WTC11 (cell line): ENCODE results near the gene WLS.

Source experiments
- CTCF ChIP-seq: fragments of 200-600 bp; IDR thresholded peaks from 2 replicates; pipeline ENCODE4 v1.8.0; 2022; ENCODE audit warnings: antibody characterized with exemption
- FOXK1 ChIP-seq: sonication (generic); formaldehyde crosslinking; IDR thresholded peaks from 2 replicates; pipeline ENCODE4 v1.8.0; 2022; ENCODE audit warnings: mild to moderate bottlenecking, moderate library complexity, missing genetic modification reagents
- JUN ChIP-seq: sonication (generic); formaldehyde crosslinking; IDR thresholded peaks from 2 replicates; pipeline ENCODE4 v1.8.0; 2023; ENCODE audit warnings: mild to moderate bottlenecking, missing genetic modification reagents
- KAT7 ChIP-seq: sonication (generic); formaldehyde crosslinking; IDR thresholded peaks from 2 replicates; pipeline ENCODE4 v1.8.1; 2023; ENCODE audit warnings: missing genetic modification reagents, mild to moderate bottlenecking, borderline replicate concordance
- MLX ChIP-seq: sonication (generic); formaldehyde crosslinking; IDR thresholded peaks from 2 replicates; pipeline ENCODE4 v1.8.1; 2023; ENCODE audit warnings: mild to moderate bottlenecking, missing genetic modification reagents, moderate library complexity
- TEAD1 ChIP-seq: sonication (generic); formaldehyde crosslinking; IDR thresholded peaks from 2 replicates; pipeline ENCODE4 v1.8.0; 2022; ENCODE audit warnings: mild to moderate bottlenecking, missing genetic modification reagents
- TF ChIP-seq, protein P1 (sequence below): fragments of 250-450 bp; sonication (Bioruptor Pico); IDR thresholded peaks from 2 replicates; pipeline ENCODE4 v1.9.0; 2021; ENCODE audit warnings: mild to moderate bottlenecking
- TF ChIP-seq, protein P2 (sequence below): fragments of 250-450 bp; sonication (Bioruptor Pico); IDR thresholded peaks from 2 replicates; pipeline ENCODE4 v2.1.2; 2022; ENCODE audit warnings: mild to moderate bottlenecking, moderate library complexity
- TF ChIP-seq, protein P3 (sequence below): sonication (generic); formaldehyde crosslinking; IDR thresholded peaks from 2 replicates; pipeline ENCODE4 v1.8.1; 2022; ENCODE audit warnings: low read depth, mild to moderate bottlenecking, moderate library complexity, missing genetic modification reagents, borderline replicate concordance

- no peak for TF ChIP-seq KAT7 (CRISPR knock-in tag)
- no peak for TF ChIP-seq CTCF
- TF ChIP-seq, protein P1, sequence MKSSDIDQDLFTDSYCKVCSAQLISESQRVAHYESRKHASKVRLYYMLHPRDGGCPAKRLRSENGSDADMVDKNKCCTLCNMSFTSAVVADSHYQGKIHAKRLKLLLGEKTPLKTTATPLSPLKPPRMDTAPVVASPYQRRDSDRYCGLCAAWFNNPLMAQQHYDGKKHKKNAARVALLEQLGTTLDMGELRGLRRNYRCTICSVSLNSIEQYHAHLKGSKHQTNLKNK (CRISPR knock-in tag) = no peak
- TF ChIP-seq, protein P2, sequence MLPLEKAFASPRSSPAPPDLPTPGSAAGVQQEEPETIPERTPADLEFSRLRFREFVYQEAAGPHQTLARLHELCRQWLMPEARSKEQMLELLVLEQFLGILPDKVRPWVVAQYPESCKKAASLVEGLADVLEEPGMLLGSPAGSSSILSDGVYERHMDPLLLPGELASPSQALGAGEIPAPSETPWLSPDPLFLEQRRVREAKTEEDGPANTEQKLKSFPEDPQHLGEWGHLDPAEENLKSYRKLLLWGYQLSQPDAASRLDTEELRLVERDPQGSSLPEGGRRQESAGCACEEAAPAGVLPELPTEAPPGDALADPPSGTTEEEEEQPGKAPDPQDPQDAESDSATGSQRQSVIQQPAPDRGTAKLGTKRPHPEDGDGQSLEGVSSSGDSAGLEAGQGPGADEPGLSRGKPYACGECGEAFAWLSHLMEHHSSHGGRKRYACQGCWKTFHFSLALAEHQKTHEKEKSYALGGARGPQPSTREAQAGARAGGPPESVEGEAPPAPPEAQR (CRISPR knock-in tag) = no peak
- no peak for TF ChIP-seq FOXK1 (CRISPR knock-in tag)
- TF ChIP-seq JUN (CRISPR knock-in tag) = no peak
- TF ChIP-seq, protein P3, sequence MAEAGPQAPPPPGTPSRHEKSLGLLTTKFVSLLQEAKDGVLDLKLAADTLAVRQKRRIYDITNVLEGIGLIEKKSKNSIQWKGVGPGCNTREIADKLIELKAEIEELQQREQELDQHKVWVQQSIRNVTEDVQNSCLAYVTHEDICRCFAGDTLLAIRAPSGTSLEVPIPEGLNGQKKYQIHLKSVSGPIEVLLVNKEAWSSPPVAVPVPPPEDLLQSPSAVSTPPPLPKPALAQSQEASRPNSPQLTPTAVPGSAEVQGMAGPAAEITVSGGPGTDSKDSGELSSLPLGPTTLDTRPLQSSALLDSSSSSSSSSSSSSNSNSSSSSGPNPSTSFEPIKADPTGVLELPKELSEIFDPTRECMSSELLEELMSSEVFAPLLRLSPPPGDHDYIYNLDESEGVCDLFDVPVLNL (CRISPR knock-in tag) = no peak
- TF ChIP-seq TEAD1 = no peak
- no peak for TF ChIP-seq MLX (CRISPR knock-in tag)
Measured at GRCh38 chr1:68234094-68234493, 1.8 kb upstream of the WLS start.
